Middle frontal gyrus (tissue), 1 donor: ENCODE data around the gene PNRC1.
"Not testable (repeated sequence)": the region's sequence is repeated elsewhere in the genome, so short reads cannot be mapped to it uniquely, and the experiment has no call there.

Experiments
- DNase-seq: peaks from one replicate; pipeline ENCODE4 v3.0.0-alpha.2; 2015; ENCODE audit warnings: low spot score; ENCODE audit errors: extremely low spot score

The PNRC1 gene

DNA sequence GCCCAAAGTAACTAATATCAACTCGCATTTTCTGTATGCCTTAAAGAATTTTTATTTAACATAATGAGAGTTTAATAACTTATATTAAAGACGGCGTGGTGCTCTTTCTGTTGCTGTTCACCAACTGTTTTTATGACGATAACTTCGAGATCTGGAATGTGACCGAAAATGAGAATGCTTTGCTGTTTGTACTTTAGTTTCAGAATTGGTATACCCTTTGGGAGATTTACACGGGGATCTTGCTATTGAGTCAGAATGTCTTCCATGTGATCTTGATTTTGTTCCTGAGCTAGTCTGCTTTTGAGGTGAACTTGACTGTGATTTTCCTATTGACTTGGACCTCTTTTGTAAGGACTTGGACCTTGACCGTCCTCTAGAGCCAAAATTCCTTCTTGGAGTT lies 17.9 kb downstream of the PNRC1 start:
- DNase-seq: no peak

DNA sequence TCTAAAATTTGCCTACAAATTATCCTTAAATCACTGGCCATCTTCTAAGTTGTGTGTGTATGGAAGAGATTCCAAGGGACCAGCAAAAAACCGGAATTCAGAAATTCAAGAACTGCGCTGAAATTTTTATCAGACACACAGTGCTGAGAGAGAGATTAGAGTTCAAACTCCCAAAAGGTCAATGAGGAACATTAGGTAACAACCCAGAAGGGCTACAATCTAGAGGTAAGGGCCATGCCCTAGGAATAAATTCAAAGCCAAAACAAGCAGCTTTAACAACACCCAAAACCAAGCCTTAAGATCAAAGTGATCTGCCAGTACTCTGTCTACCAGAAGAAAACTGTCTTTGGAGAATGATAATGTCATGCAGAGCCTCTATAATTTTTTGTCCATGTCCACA lies 19.6 kb downstream of the PNRC1 start:
- DNase-seq: no peak

GRCh38 chr6:89110284-89110683 lies 29.7 kb downstream of the PNRC1 start:
- no peak for DNase-seq

GRCh38 chr6:89111933-89112332 lies 31.4 kb downstream of the PNRC1 start:
- no peak for DNase-seq

DNA sequence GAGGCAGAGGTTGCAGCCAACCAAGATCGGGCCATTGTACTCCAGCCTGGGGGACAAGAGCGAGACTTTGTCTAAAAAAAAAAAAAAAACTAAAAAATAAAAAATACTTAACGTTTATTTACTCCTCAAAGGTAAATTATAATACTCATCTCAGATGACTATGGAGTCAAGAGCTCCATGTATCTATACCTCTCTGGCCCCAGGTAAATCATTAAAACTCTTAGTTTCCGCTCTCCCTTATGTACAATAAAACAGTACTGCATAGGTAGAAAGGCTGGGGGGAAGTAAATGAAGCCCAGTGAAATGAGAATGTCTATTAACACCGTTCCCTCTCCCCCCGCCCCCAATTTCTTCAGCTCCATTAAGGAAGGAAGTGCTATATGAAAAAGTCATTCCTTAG lies 36.2 kb downstream of the PNRC1 start:
- no peak for DNase-seq

DNA sequence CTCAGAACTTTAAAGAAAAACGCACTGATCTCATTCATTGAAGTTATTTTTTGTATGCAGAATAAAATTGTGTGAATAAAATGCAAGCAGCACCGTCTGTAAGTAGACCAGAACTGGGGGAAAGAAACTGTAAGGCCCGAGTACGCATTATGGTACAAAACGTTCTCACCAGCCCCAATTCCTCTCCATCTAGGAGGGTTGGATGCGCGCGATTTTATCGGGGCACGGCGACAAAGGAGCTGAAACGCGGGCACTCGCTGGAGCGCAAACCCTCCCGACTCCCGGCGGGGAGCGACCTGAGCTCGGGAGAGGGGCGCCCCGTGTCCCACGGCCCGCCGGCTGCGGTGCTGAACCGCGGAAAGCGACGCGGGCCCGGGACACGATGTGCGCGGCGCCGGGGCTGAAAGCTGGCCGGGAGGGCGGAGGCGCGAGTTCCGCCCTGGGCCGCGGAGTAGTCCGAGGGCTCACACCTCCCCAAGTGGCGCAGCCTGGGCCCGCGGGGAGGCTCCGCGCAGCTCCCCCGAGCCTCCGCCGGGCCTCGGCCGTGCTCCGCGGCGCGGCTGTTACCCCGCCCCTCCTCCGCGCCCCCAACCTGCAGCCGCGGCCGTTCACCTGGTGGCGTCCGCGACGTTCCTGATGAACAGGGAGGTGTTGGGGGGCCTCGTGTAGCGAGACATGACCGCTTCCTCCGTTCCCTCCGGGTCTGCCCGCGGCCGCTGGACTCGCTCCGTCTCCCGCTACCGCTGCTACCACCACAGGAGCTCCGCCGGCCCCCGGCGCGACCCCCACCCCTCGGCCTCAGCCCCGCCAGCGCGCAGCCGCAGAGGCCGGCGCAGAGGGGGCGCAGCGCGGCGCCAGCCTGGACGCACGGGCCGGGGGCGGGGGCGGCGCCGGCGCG lies 36.9 kb downstream of the PNRC1 start, which contains the start of gene SRSF12:
SRSF12 (minus strand) TSS at position 861 of the 898 bp plus-strand sequence; CDS start at position 677, 184 bp downstream.
- DNase-seq: no peak

DNA sequence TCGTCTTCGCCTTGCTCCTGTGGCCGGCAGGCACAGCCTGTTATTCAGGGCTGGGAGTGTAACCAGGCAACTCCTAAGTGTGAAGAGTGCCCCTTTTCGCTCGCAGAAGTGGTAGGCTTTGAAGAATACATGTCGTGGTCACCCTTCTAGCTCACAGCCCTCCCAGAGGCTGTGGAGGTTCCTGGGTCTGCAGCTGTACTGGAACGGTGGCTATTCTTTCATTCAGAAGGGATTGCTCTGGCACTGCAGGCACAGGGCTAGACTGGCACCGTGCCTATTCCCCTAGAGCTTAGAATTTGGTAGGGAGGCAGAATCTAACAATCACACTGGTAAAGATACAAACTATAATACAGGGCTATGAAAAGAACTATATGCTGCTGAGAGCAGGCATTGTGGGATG lies 38.4 kb downstream of the PNRC1 start:
- DNase-seq: no peak

GRCh38 chr6:89120371-89120770 lies 39.8 kb downstream of the PNRC1 start:
- no peak for DNase-seq

- DNase-seq: no peak
Observed at GRCh38 chr6:89121934-89122333, 41.4 kb downstream of the PNRC1 start.

- no peak for DNase-seq
Observed at GRCh38 chr6:89122625-89123024, 42.1 kb downstream of the PNRC1 start.

GRCh38 chr6:89128256-89128671 lies 47.7 kb downstream of the PNRC1 start:
- DNase-seq: not testable (repeated sequence)

DNA sequence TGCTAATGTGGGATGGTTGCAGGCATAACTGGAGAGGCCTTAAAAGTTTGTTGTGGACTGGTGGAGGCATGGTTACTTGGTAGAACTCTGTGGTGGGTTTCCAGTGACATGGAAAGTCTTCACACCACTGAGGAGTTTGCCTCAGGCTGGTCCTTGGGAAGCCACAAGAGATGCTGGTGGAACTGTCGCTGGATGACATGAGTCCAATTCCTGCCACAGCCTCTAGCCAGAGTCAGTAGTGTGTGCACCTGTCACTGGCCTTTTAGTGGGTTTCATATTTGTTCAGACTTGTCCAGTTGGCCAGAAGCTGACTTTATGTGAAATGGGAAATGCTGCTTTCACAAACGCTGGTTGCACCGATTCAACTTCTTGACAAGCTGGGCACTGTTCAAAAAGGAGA lies 51.0 kb downstream of the PNRC1 start:
- no peak for DNase-seq

- no peak for DNase-seq
Observed at GRCh38 chr6:89132057-89132456, 51.5 kb downstream of the PNRC1 start.

DNA sequence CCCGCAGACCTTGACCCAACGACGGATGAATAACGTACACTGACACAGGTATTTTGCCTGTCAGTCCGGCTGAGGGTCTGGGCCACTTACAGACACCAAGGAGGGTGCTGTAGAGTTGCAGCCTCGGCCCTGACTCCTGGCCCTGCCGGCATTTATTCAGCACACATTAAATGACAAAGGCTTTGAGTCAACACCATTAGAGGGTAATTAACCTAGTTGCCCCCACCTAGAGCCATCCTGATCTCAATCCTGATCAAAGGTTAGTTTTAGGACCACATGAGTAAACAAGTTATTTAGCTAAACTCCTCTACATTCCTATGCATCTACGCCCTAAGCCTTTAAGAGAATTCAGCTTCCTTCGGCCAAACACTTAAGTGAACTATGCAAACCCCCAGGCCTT lies 53.4 kb downstream of the PNRC1 start:
- DNase-seq: no peak

DNA sequence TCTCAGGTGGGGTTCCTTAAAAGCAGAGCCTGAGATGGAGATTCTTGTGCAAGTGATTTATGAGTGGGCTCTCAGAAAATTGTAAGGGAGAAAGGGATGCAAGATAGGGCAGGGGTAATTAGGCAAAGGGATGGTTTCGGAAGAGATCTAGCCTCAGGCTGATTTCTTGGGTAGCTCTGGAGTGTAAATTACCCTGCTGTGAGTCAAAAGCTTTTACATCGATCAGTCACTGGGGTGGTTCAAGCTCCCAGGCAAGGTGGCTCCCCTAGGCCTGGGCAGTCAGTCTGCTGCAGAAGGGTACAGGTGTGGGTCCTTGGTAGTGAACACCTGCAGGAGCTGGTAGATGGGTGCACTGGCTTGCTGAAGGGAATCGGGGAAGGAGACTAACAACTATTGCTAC lies 54.2 kb downstream of the PNRC1 start:
- no peak for DNase-seq
